Jurkat, Clone E6-1 (cell line): Measurements from ENCODE around the gene SEPTIN5.

Experiments used
- DNase-seq: peaks from one replicate; pipeline ENCODE4 v3.0.0-alpha.2; 2011; ENCODE audit warnings: low read depth, low spot score
- H3K4me3 ChIP-seq: 2 replicates; pipeline ENCODE4 v1.5.1; 2011; ENCODE audit warnings: mild to moderate bottlenecking, low read length, control low read depth, moderate library complexity

SEPTIN5 gene

DNA sequence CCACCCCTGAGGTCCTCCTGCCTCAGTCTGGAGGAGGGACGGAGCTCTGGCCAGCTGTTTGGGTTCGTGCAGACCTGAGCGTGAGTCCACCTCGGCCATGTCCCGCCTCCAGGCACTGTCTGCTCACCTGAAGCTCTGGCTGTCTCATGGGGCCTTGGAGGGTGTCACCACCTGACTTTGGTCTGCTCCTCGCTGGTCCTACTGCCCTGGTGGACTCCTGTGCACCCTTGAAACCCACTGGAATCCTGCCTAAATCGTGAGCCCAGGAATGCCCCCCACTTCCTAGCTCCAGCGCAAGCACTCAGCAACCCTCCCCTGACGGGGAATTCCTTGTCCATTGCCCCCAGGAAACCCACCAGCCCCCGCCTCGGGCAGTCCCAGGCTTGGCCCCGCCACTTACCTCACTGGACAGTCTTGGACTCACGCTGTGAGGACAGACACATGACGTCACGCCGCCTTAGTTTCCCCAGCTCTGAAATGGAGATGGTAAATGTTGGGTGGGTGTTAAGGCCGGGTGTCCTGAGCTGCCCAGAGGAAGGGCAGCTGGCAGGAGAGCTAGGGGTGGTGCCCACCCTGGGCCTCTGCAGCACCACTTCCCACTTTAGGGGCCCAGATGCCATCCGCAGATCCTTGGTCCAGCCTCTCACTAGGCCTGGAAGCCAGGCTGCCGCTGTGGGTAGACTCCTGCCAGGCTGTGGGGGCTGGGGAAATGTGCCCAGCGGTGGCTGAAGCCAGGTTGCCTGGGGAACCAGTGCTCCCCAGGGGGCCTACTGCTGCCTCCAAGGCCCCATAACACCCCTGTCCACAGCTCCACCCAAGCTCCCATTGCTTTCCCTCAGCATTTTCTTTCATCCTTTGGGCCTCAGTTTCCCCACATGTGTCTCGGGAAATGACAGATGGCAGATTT is 28.1 kb downstream of the SEPTIN5 start:
- DNase-seq: no peak

DNA sequence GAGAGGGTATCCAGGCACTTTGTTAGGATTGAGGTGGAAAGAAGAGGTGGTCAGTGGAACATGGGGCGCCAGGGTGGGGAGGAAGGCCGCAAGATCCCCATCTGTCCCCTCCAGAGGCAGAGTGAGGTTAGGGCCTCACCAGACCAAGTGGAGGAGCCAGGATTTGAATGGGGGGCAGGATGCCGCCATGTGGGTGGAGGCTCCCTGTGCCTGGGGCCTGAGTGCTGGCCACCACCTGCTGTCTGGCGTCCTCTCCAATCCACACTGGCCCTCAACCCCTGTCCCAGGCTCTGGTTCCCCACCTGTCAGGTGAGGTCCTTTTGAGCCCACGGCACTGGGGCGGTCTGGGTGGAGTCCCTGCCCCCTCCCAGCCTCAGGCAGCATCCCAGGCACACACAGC is 28.8 kb downstream of the SEPTIN5 start:
- no peak overlapping the region for H3K4me3 ChIP-seq
- no peak for DNase-seq

More for the DNA sequence above, 28.1 kb downstream of the SEPTIN5 start:
- H3K4me3 ChIP-seq: no peak overlapping the region

DNA sequence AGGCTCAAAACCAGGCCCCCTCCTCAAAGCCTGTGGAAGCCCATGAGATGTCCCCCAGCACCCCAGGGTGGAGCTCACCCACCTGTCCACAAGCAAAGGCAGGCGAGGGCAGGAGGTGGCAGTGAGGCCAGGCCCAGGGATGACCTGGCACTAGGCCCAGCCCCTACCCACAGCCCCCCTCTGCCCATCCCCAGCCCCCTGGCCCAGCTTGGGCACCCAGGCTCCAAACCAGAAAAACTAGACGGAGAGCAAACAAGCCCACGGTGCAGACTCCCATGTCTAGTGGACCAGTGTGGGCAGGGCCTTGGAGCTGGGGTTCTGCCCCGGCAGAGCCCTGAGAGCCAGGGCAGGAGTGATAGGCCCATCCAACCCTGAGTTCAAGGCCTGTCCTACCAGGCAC is 29.3 kb downstream of the SEPTIN5 start:
- DNase-seq: no peak
- no peak overlapping the region for H3K4me3 ChIP-seq

GRCh38 chr22:19744350-19745006 is 30.2 kb downstream of the SEPTIN5 start:
- H3K4me3 ChIP-seq: no peak overlapping the region
- DNase-seq: no peak

GRCh38 chr22:19745155-19746101 is 31.1 kb downstream of the SEPTIN5 start:
- no peak overlapping the region for H3K4me3 ChIP-seq
- DNase-seq: no peak

GRCh38 chr22:19746726-19747125 is 32.4 kb downstream of the SEPTIN5 start:
- DNase-seq: no peak
- no peak overlapping the region for H3K4me3 ChIP-seq

DNA sequence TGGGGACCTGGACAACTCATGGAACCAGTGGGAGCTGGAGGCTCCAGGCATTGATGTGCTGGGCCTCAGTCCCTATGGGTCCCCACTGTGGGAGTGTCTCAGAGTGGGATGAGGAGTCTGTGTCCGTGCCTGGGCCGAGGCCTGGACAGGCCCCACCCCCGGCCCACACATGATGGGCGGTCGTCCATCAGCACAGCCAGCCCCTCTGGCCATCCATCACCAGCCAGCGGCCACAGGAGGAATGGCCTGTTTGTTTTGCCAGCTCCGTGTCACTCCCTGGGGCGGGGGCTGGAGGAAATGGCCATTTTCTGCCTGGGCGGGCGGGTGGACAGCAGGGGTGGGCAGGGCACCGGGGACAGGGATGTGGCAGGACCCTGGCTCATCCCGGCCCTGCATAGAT is 33.2 kb downstream of the SEPTIN5 start:
- H3K4me3 ChIP-seq: no peak overlapping the region
- DNase-seq: no peak

DNA sequence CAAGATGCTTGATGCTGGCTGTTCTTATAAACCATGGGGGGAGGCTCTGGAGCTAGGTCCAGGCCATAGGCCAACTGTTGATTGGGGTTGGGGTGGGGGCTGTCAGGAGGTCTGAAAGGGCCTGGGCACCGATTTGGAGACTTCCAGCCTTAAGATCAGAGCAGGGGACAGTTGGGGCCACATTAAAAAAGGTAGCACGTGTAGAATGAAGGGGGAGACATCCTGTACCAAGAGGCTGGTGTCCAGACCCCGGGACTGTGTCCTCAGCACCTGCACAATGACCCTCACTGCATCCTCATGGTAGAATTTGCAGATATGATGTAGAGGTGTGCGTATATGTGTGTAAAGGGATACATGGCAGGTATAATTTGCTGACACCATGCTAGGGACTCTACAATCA is 33.8 kb downstream of the SEPTIN5 start:
- no peak for DNase-seq
- H3K4me3 ChIP-seq: no peak overlapping the region

DNA sequence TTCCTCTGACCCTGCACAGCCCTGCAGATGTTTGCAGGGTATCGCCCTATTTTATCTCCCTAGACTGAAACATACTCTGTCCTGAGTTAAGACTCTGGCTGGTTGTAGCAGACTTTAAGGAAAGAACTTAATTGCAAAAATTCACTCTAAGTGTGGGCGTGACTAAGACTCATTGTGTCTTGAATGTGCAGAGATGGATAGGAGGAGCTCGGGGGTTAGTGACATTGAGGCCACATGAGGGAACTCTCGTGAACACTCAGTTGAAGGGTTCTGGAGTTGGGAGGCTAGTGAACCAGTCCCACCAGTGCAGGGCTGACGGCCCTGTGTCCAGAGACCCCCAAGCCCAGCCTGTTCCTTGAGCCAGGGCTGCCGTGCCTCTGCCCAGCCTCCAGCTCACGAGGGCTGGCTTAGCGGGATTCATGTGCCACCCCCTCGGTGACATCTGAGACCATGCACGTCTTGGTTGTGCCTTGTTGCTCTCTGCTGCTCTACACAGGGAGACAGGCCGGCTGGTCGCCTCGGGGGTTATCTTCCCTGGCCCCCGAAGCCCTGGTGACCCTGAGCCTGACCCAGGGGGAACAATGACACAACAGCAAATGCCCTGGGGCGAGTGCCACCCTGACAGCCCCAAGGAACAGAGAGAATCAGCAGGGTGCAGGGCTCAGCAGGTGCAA is 34.8 kb downstream of the SEPTIN5 start:
- no peak overlapping the region for H3K4me3 ChIP-seq
- DNase-seq: no peak

DNA sequence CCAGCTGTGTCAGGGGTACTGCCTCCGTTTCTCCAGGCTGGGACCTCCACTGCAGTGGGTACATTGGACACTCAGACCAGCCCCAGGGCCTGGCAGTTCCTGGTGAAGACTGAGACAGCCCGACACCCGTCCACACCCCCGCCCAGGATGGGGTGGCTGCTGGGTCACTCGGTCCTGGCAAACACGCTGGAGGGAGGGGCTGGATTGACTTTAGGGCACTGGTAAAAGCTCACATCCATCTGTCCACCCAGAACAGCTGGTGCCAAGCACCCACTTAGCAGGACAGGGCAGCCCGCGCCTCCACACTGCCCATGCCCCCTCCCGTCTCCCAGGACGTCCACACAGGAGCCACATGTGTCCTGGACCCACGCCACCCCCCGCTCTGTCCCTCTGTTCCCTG is 35.6 kb downstream of the SEPTIN5 start:
- no peak for DNase-seq
- H3K4me3 ChIP-seq: no peak overlapping the region

GRCh38 chr22:19750507-19751490 is 36.5 kb downstream of the SEPTIN5 start:
- no peak for DNase-seq
- H3K4me3 ChIP-seq: no peak overlapping the region

- no peak overlapping the region for H3K4me3 ChIP-seq
These were observed 37.4 kb downstream of the SEPTIN5 start for GRCh38 chr22:19751497-19752245.

GRCh38 chr22:19753090-19753842 is 39.0 kb downstream of the SEPTIN5 start:
- no peak overlapping the region for H3K4me3 ChIP-seq
- no peak for DNase-seq

More at GRCh38 chr22:19751497-19752245, 37.4 kb downstream of the SEPTIN5 start:
- DNase-seq: no peak

- DNase-seq: no peak
These were observed 39.8 kb downstream of the SEPTIN5 start for GRCh38 chr22:19753996-19754700.

DNA sequence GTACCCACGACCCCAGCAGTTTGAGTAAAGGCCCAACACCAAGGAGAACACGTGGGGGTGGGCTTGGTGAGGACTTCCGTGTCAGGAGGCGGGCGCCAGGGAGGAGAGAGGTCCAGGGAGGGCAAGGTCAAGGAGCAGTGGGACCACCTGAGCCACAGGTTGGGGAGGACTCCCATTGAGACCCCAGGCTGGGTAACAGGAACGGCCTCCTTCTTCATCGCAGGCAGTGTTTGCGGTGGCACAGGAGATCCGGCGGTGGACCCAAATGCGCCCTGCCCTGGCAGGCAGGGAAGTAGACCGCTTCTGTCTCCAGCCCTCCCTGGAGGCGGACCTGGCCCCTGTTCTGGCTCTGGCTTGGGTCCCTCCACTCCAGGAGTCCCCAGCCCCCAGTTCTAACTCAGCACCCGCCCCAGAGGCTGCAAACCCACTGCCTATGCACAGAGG is 40.4 kb downstream of the SEPTIN5 start:
- H3K4me3 ChIP-seq: no peak overlapping the region
- DNase-seq: no peak

More at GRCh38 chr22:19753996-19754700, 39.8 kb downstream of the SEPTIN5 start:
- H3K4me3 ChIP-seq: no peak overlapping the region
